NCI-H82 (cell line): Measurements from ENCODE around the gene LRP3.
"Not testable (repeated sequence)": the region's sequence is repeated elsewhere in the genome, so short reads cannot be mapped to it uniquely, and the experiment has no call there.

ENCODE experiments used
- DNase-seq: peaks from one replicate; lab custom pipeline; 2025; lab: John Stamatoyannopoulos, UW

LRP3 gene

DNA sequence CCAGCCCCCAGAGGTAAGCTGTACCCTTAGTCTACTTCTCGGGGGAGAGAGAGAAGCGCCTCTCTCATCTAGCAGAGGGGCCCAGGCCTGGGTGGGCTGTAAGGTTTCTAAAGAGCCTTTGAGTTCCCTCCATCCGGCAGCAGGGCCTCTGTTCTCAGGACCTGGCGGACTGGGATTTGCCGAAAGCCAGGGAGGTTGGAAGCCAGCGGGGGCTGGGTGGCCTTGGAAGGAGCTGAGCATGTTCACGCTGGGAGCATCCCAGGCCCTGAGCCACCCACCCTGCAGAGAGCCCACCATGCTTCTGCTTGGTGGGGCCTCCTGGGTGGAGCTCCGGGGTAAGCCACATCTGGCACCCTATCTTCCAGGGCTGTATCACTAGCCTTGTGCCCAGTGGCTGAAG is 23.8 kb downstream of the LRP3 start:
- no peak for DNase-seq

DNA sequence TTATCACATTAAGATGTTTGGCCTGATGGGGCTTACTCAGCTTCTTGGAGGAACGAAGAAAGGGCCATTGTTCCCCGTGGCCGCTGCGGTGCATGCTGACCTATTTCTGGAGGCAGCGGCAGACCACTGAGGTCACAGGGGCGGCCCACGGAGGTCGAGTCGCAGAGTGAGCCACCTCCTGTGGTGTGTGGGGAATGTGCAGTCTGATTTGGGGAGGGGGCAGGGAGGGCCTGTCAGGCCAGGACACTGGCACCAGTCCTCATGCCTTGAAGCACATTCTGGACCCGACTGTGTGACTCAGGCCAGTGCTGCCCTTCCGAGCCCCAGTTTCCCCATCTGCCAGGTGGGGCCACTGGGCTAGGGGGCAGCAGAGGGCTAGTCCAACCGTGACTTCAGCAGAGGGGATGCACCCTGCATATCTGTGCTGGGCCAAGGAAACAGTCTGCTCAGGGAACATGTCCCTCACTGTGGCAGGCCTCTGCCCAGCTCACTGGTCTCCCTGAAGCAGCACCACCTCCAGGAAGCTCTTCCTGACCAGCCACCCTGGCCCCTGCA is 25.2 kb downstream of the LRP3 start:
- DNase-seq, result peak; percentile 51

DNA sequence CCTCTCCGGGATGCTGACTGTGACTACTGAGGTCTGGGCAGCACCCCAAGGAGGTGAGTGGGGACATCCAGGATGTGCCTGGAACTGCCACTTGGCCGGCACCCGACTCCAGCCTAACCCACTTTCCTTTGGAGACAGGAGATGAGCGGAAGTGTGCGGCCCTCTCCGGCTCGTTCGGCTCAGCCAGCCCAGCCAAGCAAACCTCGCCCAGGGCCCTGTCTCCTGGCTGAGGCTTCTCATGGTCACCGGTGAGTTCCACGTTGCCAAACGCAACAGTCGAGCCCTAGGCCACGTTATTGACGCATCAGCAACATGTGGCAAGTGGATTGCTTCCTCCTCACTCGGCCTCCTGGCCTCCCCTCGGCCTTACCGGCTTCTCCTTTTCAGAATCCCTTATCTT is 26.0 kb downstream of the LRP3 start:
- no peak for DNase-seq

DNA sequence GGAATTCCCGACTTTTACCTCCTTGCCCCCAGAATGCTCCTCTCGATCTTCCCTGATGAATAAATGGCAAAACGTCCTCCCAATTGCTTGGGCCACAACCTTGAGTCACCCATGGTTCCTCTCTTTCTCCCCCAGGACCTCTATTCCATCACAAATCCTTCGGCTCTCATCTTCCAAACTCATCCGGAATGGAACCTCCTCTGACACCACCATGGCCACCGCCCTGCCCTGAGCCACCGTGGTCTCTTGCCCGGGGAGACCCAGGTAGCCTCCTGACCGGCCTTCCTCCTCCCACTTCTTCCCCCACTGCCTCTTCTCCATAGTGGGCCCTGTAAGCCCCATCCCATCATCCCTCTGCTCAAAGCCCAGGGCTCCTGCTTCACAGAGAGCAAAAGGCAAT is 26.6 kb downstream of the LRP3 start:
- no peak for DNase-seq

DNA sequence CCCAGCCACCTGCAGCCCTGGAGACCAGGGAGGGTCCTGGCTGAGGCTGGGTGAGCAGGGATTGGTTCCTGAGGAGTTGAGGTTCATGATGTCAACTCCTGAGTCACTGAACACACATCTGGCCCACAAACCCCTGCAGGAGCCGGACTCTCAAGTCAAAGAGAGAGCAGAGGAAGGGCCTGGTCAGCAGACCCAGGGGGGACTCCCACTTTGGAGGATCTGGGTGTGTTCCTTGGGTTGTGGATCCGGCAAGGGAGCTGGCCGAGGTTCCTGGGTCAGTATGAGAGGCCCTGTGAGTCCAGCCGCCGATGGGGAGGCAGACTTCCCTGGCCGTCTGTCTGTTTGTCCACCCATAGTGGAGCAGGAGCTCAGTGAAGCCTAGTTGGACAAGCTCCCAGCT is 27.5 kb downstream of the LRP3 start:
- no peak for DNase-seq

DNA sequence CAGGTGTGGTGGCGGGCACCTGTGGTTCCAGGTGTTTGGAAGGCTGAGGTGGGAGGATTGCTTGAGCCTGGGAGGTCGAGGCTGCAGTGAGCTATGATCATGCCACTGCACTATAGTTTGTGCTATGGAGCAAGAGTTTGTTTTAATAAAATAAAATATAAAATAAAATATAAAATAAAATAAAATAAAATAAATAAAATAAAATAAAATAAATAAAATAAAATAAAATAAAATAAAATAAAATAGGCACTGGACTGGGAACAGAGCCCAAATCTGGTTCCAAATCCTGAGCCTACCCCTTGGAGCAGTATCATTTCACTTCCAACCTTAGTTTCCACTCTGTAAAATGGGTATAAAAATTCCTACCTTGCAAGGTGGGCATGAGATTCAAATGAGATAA is 28.1 kb downstream of the LRP3 start:
- DNase-seq, result not testable (repeated sequence)

DNA sequence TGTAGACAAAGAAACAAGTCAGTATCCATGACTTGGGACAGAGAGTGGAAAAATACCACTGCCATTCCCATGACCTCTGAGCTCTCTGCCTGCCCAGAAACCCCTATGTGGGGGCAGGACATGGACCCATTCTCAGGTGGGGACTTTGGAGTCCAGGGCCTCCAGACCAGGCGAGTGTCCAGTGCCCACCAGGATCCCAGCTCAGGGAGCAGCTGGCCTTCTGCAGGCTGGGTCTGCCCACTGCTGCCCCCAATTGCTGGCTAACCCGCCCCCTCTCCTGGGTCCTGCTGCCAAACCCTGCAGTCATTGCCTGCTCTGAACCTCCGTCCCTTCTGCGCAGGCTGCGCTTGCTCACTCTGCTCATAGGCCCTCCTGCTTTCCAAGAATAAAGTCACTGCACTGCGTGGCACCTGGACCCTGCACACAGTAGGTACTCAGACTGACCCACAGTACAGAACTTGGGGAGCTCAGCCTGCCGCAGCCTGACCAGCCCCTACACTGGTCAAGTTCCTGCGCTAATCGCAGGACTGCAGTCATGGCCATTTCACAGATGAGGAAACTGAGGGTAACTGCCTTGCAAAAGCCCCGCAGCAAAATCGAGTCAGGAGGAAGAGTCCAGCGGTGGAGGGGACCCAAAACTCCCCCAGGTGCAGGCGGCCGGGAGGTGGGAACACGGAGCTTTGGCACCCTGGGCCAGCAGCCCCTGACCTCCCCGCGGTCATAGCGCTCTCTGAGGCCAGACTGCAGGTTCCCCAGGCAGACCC is 30.7 kb downstream of the LRP3 start:
- no peak for DNase-seq

DNA sequence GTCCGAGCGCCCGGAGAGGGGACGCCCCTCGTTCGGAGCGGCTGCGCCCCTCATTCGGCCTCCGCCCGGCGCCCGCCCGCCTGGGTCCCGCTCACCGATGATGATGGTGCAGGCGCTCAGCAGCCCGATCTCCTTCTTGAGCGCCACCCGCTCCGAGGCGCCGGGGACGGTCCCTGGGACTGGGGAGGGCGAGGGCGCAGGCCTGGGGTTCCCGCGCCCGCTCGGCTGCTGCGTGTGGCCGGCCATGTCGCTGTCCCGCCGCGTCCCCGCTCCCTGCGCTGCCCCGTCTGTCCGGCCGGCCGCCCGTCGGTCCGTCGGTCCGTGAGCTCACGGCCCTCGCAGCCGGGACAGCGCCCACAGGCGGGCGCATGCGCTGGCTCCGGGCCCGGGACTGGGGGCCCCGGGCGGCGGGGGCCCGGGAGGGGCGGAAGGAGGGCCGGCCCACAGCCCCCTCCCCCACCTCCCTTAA is 31.4 kb downstream of the LRP3 start, which contains the start of gene SLC7A10:
SLC7A10 (minus strand) TSS at position 393 of the 469 bp plus-strand sequence; CDS start at position 246, 147 bp downstream.
- DNase-seq, result no peak

DNA sequence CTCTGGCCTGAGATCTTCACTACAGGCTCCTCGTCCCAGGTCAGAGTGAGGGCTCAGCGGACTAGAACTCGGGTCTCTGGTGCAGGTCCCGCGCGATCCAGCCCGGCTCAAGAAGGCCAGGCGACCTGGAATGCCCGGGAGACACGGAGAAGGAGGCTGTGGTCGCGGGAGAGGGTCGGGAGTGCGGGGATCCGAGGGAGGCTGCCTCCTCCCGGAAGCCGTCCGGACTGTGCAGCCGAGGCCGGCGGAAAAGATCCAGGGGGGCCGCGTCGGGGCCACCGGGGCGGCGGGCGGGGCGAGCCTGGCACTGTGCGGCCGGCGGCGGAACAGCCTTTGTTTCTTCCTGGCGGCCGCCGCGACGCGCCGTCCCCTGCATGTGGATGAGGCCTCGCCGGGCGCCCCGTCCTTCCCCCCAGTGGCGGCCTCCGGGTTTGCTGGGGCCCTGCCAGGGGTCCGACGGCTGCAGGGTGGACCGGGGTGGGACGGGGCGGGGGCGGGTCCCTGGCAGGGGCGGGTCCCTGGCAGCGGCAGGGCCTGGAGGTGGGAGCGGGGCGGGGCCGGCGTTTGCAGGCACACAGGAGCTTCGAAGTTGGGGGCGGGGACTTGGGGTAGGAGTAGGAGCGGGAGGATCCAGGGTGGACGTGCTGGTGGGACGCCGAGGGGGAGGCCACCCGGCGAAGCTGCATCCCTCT is 32.6 kb downstream of the LRP3 start:
- DNase-seq, result peak; percentile 63

DNA sequence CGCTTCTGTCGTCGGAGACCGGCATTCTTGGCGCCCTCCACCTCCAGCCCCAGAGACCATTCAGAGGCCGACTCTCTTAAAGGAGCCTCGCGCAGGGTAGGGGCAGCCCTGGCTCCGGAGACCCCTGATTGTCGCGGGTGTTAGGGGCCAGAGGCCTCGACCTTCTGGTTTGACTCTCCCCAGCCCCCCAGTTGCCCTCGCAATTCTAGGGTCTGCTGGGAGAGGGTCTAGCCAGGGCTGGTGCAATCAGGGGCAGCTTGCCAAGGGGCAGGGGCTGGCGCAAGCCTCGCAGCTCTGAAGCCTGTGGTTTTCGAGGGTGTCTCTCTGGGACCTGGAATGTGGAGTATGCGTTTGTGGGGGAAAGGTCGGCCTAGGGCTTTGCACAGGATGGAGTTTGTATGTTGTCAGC is 33.1 kb downstream of the LRP3 start:
- DNase-seq, result no peak

DNA sequence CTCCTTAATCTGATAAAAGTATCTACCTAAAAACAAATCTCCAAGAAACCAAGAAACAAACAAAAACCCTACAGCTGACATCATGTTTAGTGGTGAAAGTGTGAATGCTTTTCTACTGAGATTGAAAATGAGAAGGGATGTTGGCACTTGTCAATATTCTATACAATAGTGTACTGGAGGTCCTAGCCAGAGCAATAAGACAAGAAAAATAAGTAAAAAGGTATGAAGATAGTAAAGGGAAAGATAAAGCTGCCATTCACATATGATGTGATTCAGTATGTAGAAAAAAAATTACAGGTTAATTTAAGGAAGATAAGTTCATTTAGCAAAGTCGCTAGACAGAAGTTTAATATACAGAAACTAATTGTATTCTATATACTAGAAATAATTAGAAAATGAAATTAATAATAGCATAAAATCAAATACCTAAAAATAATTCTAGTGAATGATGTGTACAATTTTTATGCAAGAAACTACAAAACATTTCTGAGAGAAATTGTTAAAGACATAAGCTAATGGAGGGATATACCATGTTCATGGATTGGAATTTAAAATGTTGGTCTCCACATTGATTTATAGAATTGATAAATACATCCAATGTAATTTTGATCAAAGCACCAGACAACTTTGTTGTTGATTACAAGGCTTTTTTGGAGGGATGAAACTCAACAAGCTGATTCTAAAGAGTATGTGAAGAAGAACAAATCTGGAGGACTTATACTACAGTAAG is 33.9 kb downstream of the LRP3 start:
- DNase-seq, result no peak

DNA sequence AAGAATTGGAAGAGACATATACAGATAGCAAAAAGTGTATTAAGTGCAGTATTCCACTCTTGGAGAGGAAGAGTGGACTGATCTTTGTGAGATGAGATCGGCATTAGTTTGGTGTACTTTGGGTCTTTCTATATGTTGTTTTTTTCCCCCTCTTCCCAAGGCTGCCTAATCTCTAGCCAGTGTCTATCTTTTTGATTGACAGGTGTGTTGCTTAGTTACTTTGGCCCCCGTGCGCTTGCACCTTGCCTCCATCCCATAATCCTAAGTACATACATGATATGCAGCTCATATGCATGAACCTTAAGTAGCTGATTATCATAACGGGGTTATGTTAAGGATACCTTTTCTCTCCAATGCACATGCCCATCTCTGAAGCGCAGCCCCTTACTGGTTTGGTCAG is 35.8 kb downstream of the LRP3 start:
- no peak for DNase-seq

DNA sequence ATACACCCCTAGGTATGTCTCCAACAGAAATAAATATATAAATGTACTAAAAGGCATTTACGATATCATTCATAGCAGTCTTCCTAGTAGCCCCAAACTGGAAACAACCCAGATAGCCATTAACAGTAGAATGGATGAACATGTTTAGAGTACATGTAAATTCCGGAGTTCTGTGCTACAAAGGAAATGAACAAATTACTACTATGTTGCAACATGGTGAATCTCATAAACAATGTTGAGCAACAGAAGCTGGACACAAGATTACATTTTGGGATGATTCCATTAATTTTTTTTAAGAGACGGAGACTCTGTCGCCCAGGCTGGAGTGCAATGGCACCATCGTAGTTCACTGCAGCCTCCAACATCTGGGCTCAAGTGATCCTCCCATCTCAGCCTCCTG is 37.4 kb downstream of the LRP3 start:
- DNase-seq, result no peak

DNA sequence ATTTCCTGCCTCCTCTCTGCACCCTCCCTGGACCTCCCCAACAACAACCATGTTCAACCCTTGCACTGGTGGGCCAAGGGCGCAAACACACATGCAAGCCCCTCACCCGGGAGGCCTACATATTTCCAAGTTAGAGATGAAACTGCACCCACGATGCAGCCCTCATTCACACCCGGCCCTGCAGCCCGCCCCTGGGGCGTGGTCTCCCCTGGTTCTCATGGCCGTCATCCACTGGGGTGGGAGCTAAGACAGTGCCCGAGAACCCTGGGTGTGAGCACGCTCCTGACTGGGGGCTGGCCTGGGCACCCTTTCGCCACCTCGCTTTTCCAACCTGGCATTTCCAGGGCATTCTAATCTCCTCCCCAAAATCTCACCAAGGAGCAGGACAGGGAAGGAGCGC is 38.5 kb downstream of the LRP3 start:
- DNase-seq, result no peak

DNA sequence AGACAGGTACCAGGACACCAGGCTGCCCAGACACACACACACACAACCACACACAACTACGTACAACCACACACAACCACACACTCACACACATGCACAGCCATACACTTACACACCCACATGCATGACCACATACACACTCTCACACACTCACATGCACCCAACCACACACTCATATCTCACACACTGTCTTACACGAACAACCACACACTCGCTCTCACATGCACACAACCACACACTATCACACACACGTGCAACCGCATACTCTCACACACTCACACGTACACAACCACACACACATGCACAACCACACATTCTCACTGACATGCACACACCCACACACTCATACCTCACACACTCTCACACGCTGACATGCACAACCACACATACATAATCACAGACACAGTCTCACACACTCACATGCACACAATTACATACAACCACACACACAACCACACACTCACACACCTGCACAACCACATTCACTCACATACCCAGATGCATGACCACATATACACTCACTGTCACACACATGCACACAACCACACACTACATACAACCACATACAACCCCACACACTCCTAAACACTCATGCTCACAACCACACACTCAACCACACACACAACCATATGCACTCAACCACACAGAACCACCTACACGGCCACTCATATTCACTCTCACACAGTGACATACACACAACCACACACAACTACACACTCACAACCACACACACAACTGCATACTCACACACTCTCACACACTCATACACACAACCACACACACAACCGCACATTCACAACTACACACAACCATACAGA is 39.1 kb downstream of the LRP3 start:
- no peak for DNase-seq

DNA sequence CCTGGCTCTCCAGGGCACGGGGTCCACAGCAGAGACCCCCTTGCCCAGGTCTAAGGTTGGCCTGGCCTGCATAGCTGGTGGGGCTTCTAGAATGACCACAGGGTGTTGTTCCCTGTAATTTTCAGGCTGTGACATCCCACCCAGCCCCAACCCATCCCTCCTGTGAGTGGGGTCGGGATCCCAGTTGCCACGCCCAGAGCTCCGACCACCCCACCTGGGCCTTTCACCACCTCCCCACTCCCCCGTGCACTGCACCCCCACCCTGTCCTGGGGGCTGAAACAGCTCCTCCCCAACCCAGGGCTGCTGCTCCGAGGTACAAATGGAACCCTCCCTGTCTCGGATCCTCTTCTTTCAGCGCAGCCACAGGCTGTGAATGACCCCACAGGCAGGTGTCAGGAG is 40.0 kb downstream of the LRP3 start:
- no peak for DNase-seq

DNA sequence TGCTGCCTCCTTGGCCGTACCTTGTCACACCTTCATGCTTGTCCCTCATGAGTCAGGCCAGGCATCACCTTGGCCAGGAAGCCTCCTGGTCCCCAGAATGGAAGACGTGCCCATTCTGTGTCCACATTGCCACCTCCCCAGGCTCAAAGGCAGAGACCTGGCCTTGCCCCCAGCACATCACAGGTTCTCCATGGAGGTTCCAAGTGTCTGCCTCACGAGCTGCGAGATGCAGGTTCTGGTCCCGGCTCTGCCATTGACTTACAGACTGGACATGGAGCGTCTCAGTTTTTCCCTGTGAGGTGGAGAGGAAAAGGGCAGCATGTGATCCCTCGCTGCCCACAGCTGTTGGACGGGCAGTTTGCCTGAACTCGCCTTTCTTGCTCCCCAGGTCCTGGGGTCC is 40.6 kb downstream of the LRP3 start:
- no peak for DNase-seq

DNA sequence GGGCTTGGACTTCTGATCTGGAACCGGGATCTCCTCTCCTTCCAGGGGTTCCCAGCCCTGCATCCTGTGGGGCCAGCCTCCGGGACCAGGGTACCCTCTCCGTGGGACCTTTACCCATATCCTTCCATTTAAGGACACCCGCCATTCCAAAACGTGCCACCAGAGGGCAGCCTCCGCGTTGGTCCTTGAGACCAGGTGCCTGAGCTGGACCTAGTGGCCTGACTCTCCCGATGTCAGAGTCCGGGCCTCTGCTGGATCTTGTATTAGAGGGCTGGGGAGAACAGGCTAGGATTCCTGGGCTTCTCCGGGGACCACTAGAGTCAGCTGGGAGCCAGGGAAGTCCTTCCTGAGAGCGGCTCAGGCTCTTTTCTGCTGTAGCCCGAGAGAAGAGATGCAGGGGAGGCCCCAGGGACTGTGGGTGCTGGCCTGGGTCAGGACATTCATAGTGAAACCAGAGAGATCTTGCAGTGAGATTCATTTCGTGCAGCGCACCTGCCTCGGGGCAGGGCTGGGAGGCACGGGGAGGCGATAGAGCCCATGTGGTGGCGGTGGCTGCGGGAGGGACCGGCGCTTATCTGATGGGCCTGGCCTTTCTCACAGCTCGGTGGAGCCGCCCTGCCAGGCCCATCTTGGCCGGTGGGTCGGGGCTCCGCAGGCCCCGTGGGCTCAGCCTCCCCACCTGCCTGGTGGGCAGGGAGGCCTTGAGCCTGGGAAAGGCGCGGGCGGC is 41.3 kb downstream of the LRP3 start:
- peak; percentile 89 for DNase-seq

DNA sequence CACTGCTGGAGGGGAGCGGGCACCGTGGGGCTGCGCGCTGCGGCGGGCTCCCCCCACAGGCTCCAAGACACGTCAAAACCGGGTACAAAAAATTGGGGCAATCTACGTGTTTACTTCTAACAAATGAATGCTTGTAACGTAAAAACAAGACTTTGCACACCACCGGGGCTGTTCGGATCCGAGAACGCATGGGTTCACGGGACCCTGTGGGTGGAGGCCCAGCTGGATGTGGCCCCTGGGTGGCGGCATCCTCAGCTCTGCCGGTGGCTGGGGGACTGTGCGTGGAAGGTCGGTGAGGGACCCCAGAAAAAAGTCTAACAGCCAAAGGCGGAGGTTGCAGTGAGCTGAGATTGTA is 41.8 kb downstream of the LRP3 start:
- DNase-seq, result no peak

DNA sequence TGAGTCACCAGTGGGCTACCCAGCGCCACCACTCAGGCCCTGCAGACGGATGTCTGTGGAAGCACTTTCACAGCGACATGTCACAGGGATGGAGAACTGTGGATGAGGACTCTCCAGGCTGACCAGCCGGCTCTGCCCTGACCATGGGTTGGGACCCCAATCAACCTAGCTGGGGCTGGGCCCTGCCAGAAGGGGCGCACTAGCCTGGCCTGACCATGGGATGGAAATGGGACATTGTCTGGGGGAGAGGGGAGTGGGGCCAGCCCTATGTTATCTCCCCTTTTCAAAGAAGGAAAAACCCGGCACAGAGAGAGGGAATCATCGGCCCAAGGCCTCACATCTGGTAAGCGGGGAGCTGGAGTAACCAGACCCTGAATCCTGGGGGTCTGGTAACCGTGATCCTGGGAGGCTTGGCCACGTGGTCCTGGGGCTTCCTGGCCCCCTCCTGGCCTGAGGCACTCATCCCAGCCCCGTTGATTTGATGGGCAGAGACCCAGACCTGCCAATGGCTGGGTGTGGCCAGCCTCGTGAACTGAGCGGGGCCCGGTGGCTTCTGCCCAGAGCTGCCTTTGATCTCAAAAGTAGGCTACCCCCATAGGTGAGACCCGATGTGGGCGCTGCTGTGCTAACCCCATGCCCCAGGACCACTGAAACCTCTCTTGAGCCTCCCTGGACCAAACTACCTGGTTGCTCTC is 42.7 kb downstream of the LRP3 start:
- DNase-seq, result no peak
